HL-60/S4 treated with phorbol 12-myristate 13-acetate at 8.2 ng/mL for 4 days and 3 days (cell line): Measurements from ENCODE around the gene UPF1.

Experiments
- in situ Hi-C: fragments of 300-500 bp; cut with MboI; formaldehyde crosslinking; loops from 2 replicates; pipeline ENCODE4 v1.15.0; 2022; ENCODE audit warnings: low sequenced_read_pairs

Gene UPF1

DNA sequence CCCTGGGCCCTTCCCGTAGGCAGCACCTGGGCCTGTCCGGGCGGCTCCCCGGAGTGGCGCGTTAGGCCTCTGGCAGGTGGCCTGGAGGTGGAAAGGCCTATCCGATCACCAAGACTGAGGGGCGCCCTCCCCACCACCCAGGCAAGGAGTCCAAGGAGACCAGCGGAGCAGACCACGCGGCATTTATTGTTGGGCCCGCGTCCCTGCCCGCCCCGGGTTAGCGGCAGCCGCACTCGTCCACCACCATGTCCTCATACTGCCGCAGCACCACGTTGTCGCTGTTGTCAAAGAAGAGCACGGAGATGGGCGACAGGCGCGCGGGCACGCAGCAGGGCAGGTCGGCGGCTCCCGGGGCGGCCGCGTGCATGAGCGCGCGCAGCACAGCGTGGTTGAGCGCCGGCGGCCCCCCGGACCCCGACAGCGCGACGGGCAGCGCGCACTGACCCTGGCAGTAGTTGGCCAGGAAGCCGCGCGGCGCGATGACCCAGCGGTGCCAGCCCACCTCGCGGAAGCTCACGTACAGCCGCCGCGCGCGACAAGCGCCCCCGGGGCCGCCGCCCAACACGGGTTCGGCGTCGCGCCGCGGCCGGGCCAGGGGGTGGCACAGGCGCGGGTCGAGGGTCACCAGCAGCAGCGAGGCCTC is 36.7 kb downstream of the UPF1 start:
- in situ Hi-C loops = no loop called here

DNA sequence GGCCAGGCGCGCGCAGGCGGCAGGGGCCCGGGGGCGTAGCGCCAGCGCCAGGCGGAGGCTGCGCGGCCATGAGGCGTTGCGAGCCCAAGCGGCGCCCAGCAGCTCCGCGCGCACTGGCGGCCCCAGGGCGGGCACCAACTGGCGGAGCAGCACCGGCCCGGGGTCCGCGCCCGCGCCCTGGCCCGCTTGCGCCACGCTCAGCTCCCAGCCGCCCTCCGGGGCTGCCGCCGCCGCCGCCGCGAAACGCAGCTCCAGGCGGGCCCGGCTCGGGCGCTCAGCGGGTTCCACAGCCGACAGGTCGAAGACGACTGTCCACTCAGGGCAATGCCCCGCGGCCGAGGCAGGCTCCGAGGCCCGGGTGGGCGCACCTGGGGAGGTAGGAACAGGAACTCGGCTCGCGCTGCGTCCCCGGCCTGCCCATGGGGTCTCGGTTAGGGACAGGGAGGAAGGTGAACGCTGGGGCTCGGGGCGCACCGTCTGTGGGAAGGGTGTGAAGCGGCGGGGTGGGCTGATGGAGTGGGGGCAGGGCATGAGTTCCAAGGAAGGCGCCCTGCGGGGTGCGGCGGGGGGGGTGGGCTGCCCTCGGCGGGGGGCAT is 37.4 kb downstream of the UPF1 start:
- in situ Hi-C loops = no loop called here

DNA sequence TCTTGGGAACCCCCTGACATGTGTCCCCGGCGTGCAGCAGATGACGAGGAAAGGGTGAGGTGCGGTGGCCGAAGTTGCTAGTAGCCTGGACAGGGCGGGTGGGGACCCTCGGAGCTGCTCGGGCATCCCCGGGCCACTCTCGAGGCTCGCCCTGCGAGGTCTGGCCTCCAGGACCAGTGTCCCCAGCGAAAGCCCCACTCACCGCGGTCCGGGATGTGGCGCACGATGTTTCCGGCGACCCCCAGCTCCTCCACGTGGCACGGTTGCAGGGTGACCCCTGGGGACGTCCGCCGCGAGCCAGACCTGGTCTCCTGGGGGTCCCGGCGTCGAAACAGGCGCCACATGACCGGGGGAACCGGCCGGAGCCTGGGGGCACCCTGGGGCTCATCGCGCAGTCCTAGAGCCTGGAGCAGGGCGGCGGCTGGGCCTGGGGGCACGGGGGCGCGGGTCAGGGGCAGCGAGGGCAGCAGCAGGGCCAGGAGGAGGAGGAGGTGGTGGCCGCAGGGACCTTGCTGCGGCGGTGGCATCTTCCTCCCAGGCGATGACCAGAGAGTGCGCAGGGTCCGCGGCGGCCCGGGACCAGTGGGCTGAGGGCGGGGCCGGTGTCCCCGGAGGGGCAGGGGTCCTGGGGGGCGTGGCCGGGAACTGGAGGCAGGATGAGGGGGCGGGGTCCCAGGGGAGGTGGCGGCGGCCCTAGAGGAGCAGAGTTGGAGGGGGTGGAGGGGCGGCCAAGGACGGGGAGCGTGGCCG is 38.2 kb downstream of the UPF1 start:
- in situ Hi-C loops = no loop called here

DNA sequence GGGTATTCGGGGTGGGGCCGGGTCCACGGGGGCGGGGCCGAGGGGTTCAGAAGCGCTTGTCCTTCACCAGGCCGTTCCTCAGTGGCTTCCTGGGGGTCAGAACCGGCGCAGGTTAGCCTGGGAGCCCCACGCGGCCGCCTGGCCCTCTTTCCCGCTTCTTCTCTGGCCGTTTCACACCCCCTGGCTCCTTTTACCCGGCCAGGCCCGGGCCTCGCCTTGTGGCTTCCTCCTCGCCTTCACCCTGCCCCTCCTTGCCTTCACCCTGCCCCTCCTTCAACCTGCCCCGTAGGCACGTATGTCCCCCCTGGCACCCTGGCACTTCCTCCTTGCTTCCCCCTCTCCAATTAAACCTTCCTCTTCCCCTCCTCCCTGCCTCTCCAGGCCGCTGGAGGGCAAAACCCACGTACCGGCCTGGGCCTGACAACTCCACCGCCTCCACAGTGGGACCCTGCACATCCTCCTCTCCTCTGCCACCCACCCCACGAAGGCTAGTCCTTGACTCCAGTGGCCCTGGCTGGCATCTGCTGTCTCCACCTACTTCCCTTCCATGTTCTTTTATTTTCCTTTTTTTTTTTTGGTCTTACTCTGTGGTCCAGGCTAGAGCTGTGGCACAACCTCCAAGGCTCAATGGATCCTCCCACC is 38.9 kb downstream of the UPF1 start:
- in situ Hi-C loops = no loop called here

DNA sequence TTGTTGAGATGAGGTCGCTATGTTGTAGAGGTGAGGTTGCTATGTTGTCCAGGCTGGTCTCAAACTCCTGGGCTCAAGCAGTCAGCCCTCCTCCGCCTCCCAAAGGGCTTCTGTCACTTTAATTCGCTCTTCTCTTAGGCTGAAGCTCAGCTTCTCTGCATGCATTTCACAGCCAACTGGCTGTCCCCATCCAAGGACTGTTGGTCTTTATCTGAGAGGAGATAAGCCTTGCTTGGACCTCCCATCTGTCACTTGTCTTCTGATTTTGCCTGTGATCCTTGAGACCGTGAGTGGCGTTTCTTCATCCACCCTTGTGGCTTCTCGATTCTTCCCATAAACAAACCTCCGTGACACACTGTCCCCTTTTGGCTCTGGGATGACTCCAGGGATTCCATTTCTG is 39.8 kb downstream of the UPF1 start:
- in situ Hi-C loops = no loop called here

DNA sequence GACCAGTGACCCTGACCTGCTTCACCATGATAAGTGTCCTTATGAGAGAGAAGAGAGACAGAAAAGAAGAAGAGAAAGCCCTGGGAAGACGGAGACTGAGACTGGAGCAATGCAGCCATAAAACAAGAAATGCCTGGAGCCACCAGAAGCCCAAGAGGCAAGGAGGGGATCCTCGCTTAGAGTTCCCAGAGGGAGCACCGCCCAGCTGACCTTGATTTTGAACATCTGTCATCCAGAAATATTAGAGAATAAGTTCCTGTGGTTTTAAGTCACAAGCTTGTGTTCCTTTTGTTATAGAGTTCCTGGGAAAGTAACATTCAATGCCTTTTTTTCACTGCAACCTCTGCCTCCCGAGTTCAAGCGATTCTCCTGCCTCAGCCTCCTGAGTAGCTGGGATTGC is 44.0 kb downstream of the UPF1 start:
- in situ Hi-C loops = no loop called here

DNA sequence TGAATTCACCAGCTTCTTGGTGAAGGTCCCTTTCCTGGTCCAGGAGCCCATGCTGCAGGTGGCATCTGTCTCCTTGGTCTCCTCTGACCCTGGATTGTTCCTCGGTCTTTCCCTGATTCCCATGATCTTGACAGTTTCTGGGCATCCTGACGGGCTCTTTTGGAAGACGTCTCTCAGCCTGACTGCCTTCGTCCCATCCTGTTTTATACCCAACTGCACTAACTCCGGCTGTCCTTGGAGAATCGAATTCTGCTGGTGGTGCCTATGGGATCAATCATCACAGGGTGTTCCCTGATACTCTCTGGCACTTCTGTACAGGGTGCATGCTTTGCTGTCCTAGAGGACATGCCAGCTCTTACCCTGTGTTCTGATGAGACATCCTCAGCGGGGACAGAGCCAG is 45.1 kb downstream of the UPF1 start:
- in situ Hi-C loops = no loop called here

DNA sequence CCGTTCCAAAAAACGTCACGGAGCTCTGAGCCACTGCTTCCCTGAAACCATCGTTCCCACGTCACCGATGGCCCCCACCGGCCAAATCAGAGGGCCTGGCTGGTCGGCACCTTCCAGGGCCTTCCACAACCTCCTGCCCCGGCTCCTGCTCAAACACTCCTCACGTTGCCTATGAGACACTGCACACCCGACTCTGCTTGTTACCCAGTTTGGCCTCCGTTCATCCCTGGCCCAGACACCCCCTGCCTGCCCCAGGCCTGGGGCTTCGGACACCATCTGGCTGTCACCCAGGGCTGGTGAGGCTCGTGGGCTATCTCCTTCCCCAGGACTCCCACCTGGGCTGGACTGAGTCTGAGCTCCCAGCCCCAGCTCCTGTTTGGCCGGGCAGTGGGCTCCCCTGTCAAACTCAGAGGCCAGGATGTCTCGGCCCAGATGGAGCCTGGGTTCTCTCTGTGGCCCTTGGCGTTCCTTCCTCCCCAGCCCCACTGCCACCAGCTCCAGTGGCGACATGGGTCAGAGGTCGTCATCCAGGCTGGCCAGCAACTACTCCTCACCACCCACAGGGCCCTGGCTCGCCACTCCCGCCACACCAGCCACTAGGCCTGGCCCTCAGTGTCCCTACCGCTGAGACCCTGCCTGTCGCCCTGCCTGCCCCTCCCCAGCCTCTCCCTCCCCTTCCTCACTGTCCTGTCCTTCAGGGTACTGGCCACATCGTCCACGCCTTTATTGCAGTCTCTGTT is 46.5 kb downstream of the UPF1 start:
- in situ Hi-C loops = no loop called here

DNA sequence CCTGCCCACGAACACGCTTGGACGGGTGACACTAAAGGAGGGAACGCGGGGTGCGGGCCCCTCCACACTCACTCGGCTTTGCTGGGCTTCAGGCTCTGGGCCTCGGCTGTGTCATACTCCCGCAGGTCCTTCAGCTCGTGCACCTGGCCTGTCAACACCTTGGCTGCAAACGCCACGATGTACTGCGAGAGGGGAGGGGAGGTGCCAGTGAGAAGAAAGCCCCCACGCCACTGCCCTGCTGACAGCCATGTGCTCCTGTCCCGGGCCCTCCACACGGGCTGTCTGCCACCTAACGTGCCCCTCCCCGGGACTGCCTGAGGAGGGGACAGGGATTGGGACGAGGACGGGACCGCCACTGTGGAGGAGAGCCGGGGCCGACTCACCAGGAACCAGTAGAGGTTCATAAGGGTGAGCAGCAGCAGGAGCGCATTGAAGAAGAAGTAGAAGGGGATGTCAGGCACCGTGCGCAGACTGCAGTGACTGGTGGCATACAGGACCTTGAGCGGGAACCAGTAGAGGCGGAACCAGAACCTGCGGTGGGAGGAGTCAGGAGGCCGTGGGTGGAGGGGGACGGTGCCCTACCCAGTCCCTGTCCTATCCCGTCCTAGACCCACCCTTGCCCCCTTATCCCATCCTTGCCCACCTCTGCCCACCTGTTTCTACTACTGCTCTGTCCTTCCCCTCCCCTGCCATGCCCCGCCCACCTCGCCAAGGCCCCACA is 47.3 kb downstream of the UPF1 start:
- in situ Hi-C loops = no loop called here

DNA sequence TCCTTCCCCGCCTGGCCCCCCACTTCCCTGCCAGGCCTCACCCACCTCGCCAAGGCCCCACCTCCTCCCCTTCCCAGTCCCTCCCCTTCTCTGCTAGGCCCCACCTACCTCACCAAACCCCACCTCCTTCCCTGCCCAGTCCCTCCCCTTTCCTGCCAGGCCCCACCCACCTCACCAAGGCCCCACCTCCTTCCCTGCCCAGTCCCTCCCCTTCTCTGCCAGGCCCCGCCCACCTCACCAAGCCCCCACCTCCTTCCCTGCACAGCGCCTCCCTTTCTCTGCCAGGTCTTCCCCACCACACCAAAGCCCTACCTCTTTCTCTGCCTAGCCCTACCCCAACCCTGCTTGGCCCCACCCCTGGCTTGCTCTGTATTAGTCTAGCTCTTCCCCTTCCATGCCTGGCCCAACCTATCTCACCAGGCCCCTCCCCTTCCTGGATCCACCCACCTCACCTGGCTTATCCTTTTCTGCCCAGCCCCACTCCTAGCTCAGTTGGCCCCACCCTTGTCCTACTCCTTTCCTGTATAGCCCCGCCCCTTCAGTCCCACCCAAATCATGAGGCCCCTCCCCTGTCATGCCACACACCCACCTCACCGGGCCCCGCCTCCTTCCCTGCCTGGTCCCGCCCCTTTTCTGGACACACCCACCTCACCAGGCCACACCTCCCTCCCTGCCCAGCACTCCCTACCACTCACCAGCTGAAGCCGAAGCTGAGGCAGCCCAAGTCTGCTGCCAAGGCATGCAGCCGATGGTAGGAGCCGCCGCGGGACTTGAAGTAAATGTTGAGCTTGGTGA is 48.0 kb downstream of the UPF1 start:
- in situ Hi-C loops = no loop called here

DNA sequence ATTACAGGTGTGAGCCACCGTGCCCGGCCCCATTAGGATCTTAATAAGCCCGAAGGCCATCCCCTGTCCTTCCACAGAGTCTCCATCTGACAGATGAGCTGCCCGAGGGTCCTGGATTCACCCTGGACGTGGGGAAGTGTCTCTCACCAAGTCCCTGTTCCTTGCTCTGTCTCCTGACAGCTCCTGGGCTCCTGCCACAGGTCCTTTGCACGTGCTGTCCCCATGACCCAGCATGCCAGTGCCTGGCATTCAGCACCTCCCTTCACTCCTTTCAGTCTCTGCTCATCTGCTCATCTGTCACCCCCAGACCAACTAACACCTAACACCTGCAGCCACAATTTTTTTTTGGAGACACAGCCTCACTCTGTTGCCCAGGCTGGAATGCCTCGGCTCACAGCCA is 49.7 kb downstream of the UPF1 start:
- in situ Hi-C loops = no loop called here

DNA sequence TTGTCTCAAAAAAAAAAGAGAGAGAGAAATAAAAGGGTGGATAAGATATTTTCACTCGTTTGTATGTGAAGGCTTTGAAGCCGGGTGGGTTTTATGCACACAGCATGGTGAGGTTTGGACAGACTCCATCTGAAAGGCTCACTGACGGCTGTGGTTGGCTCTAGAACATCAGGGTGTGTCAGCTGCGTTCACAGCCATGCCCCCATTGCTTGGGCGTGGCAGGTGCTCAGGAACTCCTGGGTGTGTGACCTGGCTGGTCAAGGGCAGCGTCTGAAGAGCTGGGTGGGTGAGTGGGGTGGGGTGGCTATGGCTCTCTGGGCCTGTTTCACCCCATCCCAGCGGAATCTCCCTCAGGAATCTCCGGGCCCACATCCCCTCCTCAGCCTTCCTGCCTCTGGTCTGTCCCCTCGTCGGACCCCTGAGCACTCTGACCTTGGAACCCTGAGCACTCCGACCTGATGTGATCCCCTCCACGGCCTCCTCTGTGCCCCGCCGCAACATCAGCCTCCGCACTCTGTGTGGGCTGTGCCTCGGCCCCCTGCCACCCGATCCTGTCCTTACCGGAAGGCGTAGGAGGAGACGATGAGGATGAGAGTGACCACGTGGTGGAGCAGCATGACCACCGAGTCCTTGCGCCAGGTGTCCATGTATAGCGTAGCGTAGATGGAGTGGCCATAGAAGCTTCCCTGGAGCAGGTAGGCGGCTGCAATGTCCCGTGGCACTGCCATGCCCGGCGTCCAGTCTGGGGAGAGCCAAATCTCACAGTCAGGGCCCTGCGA is 52.0 kb downstream of the UPF1 start:
- in situ Hi-C loops = no loop called here

DNA sequence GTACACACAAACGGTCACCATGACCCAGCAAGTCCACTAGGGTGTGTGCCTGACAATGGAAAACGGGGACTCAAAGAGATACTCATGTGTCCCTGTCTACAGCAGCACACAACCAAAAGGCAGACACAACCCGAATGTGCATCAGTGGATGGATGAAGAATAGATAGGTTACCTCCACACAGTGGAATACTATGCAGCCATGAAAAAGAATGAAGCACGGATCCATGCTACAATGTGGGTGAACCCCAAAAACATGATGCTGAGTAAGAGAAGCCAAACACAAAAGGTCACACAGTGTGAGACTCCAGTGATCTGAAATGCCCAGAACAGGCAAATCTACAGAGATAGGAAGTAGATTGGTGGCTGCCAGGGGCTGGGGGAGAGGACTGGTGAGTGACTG is 55.2 kb downstream of the UPF1 start:
- in situ Hi-C loops = no loop called here

DNA sequence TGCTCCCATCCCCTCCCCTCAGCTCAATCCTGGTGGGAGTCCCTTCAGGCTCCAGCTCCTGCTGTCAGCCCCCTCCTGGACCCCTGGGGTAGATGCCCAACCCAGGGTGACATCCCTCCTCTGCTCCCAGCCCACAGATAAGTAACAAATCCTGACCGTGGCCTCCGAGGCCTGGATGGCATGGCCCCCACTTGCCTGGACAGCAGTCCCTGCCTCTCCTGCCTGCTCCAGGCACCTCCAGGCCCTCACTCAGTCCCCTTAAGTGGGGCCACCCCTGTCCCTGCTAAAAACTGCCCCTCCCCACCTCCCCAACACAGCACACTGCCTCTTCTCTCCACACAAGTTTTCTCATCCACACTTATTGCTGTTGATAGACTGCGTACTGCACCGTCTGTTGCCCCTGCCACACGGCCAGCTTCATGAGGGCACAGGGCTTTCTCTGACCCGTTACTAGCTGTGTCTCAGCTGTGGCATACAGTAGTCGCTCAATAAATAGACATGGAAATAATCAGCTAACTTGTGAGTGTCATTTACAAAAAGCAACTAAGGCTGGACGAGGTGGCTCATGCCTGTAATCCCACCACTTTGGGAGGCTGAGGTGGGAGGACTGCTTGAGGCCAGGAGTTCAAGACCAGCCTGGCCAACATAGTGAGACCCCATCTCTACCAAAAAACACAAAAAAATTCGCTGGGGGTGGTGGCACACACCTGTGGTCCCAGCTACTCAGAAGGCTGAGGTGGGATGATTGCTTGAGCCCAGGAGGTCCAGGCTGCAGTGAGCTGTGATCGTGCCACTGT is 58.4 kb downstream of the UPF1 start:
- in situ Hi-C loops = no loop called here

DNA sequence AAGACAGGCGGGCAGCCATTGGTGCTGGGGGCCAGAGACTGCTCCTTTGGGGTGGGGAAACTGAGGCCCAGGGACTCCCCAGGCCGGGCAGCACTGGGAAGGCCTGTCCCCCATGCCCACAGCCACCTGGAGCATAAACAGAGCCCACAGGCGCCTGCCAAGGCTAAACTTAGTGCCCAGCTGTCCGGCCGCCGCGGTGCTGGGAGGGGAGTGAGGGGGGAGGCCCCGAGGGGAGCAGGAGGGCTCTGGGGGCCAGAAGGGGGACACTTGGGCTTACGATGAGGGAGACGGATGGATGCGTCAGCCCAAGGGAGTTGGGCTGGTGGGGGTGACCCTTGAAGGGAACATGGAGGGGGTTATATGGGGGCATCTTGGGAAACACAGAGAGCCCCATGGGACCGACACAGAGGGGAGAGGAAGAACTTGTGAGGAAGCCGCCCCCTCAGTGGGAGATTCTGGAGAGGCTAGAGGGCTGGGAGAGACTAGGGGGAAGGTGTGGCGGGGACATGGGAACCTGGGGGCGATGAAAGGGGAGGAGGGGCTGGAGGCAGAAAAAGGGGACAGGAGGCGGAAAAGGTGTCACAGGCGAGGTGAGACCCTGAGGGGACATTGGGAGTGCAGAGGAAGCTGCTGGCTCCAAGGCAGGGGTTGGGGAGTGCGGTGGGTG is 62.0 kb downstream of the UPF1 start:
- in situ Hi-C loops = no loop called here

DNA sequence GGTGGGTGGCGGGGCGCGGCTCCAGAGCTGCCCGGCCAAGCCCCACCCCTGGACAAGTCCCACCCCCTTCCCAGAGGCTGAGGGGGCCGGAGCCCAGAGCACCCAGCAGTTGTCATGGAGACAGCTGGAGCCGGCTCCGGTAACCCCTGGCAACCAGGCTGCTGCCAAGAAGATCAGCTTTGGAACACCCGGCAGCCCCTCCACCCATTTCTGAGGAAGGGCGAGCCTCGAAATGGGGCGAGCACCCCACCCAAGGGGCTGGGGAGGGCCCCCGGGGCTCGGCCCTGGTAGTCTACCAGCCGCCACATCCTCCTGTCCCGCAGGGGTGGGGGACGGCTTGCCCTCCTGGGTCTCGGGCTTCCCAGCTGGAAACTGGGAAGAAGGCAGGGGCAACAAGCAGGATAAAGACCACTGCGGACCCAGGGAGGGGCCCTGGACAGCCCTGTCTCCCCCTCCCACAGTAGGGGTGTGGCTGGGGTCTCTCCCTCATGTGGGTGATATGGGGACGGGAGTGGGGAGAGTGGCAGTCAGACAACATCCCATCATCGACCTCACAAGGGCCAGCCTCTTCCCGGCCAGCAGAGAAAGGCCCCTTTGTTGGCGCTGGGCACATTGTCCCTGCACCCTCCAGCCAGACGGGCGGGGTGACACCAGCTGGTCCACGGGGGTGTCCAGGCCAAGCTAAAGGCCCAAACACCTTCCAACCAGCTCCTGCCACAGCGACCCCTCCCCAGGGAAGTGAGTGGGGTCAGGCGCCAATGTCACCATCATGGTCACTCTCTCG is 62.7 kb downstream of the UPF1 start:
- in situ Hi-C loops = no loop called here
